Upper lobe of left lung (tissue), 4 donors: Measurements from ENCODE around the gene RASAL1.

Experiments
- CTCF ChIP-seq, 6 experiments: fragments of 450-650 bp in 4 of 6; fragments of 200-600 bp in 2 of 6; sonication (generic) in 2 of 6; IDR thresholded peaks; one replicate each; pipeline ENCODE4 v1.5.1; 2016 to 2019; ENCODE audit warnings: antibody characterized with exemption in 6 of 6
- EP300 ChIP-seq, 4 donors: sonication (generic); formaldehyde crosslinking; IDR thresholded peaks; one replicate each; pipeline ENCODE4 v1.5.1; 2017; ENCODE audit warnings: antibody characterized with exemption in 4 of 4, control low read depth in 2 of 4
- POLR2A ChIP-seq, 4 donors: fragments of 450-650 bp; IDR thresholded peaks; one replicate each; pipeline ENCODE4 v1.5.1; 2016 to 2017; ENCODE audit warnings: antibody characterized with exemption in 4 of 4, mild to moderate bottlenecking in 2 of 4

- TF ChIP-seq CTCF (IDR thresholded peaks at IDR 0.05) (no peak), POLR2A (IDR thresholded peaks at IDR 0.05) (no peak), EP300 (IDR thresholded peaks at IDR 0.05) (no peak)
These were observed 47.5 kb downstream of the RASAL1 start for GRCh38 chr12:113088037-113088436.
